ENCODE measurements around the gene EHD3.

EHD3 gene

GRCh38 chr2:31213601-31214443 is 20.1 kb upstream of the EHD3 start:
- DNase-seq, result no peak

- no peak for DNase-seq
Measured at GRCh38 chr2:31214444-31214915, 19.5 kb upstream of the EHD3 start.

- DNase-seq, result no peak
Measured at GRCh38 chr2:31216734-31217133, 17.2 kb upstream of the EHD3 start.

- no peak for DNase-seq
Measured at GRCh38 chr2:31217465-31218200, 16.3 kb upstream of the EHD3 start, which contains the start of gene CAPN14. Gene CAPN14 (minus strand): TSS chr2:31217515. CDS start chr2:31205447, 12,068 bp downstream.

GRCh38 chr2:31219131-31219969 is 14.6 kb upstream of the EHD3 start:
- DNase-seq, result no peak

- DNase-seq, result no peak
Measured at GRCh38 chr2:31221544-31221943, 12.4 kb upstream of the EHD3 start.

GRCh38 chr2:31222071-31222470 is 11.9 kb upstream of the EHD3 start:
- no peak for DNase-seq

- DNase-seq, result no peak
Measured at GRCh38 chr2:31223026-31223425, 10.9 kb upstream of the EHD3 start.

- no peak for DNase-seq
Measured at GRCh38 chr2:31223749-31224148, 10.2 kb upstream of the EHD3 start.

- no peak for DNase-seq
Measured at GRCh38 chr2:31226266-31226665, 7.7 kb upstream of the EHD3 start.

- DNase-seq, result no peak
Measured at GRCh38 chr2:31227110-31227509, 6.8 kb upstream of the EHD3 start.

- no peak for DNase-seq
Measured at GRCh38 chr2:31227711-31228125, 6.2 kb upstream of the EHD3 start.

GRCh38 chr2:31228717-31229116 is 5.2 kb upstream of the EHD3 start:
- no peak for DNase-seq

GRCh38 chr2:31230751-31231150 is 3.2 kb upstream of the EHD3 start:
- no peak for DNase-seq

- no peak for DNase-seq
Measured at GRCh38 chr2:31231571-31232302, 2.2 kb upstream of the EHD3 start.

- DNase-seq, result no peak
Measured at GRCh38 chr2:31232586-31232985, 1.4 kb upstream of the EHD3 start.

GRCh38 chr2:31233231-31233630 is 721 bp upstream of the EHD3 start:
- DNase-seq, result no peak

GRCh38 chr2:31234683-31235503 is 941 bp downstream of the EHD3 start:
- DNase-seq, result no peak

- DNase-seq, result no peak
Measured at GRCh38 chr2:31235504-31235902, 1.6 kb downstream of the EHD3 start.

- DNase-seq, result no peak
Measured at GRCh38 chr2:31236433-31237205, 2.7 kb downstream of the EHD3 start.
